Prostate gland (tissue), 2 donors: ENCODE results near the gene MSMP.

Experiments
- CTCF ChIP-seq, 4 experiments: fragments of 200-600 bp in 2 of 4; fragments of 450-650 bp in 2 of 4; sonication (generic) in 2 of 4; IDR thresholded peaks; 1 replicate in 3 of 4; 2 replicates in 1 of 4; pipeline ENCODE4 v1.5.1; 2016 to 2019; ENCODE audit warnings: antibody characterized with exemption in 4 of 4, mild to moderate bottlenecking in 2 of 4, moderate library complexity in 2 of 4
- POLR2AphosphoS5 ChIP-seq: sonication (generic); formaldehyde crosslinking; IDR thresholded peaks from one replicate; pipeline ENCODE4 v1.6.1; 2017; ENCODE audit warnings: antibody characterized with exemption

GRCh38 chr9:35729101-35729500, 25.0 kb downstream of the MSMP start:
- TF ChIP-seq CTCF (IDR thresholded peaks at IDR 0.05) (no peak), POLR2AphosphoS5 (no peak)
